ENCODE results near the gene VAV3.

VAV3 gene

DNA sequence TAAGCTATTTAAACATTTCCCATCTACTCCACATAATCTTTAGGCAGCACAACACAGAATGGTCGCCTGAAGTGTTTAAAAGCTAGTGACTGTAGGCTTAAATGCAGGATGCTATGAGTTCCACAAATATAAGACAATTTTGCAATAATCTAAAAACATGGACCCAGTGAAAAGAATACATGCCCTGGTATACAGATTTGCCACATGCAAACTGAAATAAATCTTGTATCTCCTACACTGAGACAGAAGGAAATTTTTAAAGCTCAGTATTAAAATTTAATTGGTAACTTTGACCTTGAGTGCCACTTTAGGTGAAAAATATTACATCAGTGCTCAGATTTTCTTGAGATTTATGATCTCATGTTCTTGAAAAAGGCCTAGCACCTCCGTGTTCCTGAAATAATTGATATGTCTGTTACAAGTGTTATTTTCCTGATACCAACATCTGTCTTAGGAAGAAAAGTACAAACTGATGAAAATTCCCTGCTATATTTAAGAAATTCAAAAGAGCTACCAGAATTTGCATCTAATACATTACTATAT lies 285.5 kb downstream of the VAV3 start:
- H3K4me3 ChIP-seq (replicated peaks; ENCODE audit: low read depth, low read length) = no peak overlapping the region
- no peak for DNase-seq (ENCODE audit: low read depth)
- TF ChIP-seq, protein P1, sequence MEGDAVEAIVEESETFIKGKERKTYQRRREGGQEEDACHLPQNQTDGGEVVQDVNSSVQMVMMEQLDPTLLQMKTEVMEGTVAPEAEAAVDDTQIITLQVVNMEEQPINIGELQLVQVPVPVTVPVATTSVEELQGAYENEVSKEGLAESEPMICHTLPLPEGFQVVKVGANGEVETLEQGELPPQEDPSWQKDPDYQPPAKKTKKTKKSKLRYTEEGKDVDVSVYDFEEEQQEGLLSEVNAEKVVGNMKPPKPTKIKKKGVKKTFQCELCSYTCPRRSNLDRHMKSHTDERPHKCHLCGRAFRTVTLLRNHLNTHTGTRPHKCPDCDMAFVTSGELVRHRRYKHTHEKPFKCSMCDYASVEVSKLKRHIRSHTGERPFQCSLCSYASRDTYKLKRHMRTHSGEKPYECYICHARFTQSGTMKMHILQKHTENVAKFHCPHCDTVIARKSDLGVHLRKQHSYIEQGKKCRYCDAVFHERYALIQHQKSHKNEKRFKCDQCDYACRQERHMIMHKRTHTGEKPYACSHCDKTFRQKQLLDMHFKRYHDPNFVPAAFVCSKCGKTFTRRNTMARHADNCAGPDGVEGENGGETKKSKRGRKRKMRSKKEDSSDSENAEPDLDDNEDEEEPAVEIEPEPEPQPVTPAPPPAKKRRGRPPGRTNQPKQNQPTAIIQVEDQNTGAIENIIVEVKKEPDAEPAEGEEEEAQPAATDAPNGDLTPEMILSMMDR (IDR thresholded peaks at IDR 0.05; ENCODE audit: low read length, missing control alignments) = no peak

DNA sequence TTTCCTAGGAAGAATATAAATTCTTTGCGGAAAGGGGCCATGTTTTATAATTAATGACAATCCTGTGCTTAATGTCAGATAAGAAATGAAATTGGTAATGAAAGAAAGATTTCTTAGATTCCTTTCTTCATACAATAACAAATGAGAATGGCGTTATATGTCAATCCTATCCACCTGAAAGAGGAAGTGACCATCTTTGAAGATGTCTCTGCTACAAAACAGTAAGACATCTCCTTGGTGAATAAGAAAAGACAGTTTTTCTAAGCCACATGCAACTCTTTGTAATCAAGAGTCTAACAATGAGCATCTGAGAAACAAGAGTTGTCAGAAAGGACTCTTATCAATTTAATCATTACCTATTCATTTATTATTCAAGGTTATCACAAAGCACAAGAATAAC lies 286.0 kb downstream of the VAV3 start:
- DNase-seq (ENCODE audit: low read depth) = no peak
- TF ChIP-seq, protein P1 (IDR thresholded peaks at IDR 0.05; ENCODE audit: low read length, missing control alignments) = no peak

DNA sequence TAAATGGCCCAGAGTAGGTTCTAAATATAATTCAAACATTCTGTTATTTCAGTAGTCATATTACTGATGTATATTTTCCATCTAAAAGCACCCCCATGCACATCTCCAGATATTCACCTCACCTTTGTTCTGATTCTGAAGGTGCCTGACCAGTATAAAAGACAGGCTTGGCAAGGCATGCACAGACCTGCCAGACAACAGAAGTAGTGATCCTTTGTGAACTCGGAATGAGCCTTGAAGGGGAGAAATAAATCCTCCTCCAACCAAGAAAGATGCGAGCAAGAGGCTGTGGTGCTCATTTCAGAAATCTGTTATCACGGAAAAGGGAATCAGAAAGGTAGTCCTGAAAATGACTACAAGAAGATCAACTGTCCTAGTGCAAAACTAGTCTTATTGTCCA lies 287.3 kb downstream of the VAV3 start:
- TF ChIP-seq, protein P1 (IDR thresholded peaks at IDR 0.05; ENCODE audit: low read length, missing control alignments) = no peak
- DNase-seq (ENCODE audit: low read depth) = no peak
- no peak overlapping the region for H3K4me3 ChIP-seq (replicated peaks; ENCODE audit: low read depth, low read length)

More for the DNA sequence above, 286.0 kb downstream of the VAV3 start:
- H3K4me3 ChIP-seq (replicated peaks; ENCODE audit: low read depth, low read length) = no peak overlapping the region

DNA sequence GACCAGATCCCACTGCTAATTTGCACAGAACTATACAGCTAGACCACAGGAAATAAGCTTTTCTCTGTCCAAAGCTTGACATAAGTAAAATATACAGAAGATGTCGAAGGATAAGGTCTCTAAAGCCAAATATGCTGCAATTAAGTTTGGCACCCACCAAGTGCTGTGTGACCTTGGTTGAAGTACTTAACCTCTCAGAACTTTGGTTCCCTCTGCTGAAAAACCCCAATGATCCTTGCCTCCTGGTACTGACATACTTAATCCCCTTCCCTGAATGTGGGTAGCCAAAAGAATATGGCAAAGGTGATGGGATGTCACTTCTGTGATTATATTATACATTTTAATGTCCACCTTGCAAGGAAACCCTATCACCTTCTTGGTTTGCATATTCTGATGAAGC lies 290.5 kb downstream of the VAV3 start:
- no peak overlapping the region for H3K4me3 ChIP-seq (replicated peaks; ENCODE audit: low read depth, low read length)
- TF ChIP-seq, protein P1 (IDR thresholded peaks at IDR 0.05; ENCODE audit: low read length, missing control alignments) = no peak
- DNase-seq (ENCODE audit: low read depth) = no peak

DNA sequence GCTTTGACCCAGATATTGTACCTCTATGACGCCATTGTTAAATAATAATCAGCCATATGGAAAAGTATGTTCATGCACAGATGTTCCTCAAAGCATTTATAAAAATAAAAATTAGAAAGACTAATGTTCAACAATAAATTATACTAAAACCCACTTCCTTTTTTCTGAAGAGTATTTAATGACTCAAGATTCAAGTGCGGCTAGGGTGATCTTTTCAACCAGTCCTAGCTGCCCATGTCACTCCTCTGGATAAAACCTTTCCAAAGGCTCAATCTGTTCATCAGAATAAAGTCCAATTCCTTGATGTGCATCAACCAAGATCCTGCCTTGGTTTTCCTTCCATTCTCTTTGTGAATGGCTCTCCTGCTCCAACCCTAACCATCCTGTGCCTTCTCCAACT lies 292.0 kb downstream of the VAV3 start:
- DNase-seq (ENCODE audit: low read depth) = no peak
- no peak overlapping the region for H3K4me3 ChIP-seq (replicated peaks; ENCODE audit: low read depth, low read length)
- TF ChIP-seq, protein P1 (IDR thresholded peaks at IDR 0.05; ENCODE audit: low read length, missing control alignments) = no peak

DNA sequence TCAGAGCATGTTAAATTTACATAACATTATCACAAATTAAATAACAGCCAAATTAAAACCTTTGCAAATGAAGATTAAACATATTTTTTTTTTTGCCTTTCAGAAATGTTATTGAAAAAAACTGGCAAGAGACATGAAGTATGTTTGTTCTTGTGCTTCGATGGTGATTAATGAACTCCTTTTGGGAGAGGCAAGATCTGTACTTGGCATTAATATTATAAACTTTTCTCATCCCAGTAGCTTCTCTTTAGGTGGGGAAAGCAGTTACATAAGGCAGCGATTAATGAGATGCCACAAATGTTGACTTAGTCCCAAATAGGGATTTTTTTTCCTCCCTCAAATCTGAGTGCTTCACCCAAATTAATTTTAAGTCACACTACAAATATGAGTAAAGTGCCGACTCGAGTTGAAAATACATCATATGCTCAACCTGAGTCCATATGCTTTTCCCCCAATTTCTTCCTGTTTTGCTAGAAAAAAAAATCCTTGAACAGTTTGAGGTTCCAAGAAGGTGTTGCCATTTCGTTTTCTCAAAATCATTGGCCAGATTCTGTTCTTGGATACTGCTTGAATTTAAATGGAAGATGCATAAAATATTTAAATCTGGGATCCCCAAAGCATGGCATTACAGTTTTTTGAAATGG lies 294.5 kb downstream of the VAV3 start:
- TF ChIP-seq, protein P1 (IDR thresholded peaks at IDR 0.05; ENCODE audit: low read length, missing control alignments) = no peak
- no peak overlapping the region for H3K4me3 ChIP-seq (replicated peaks; ENCODE audit: low read depth, low read length)
- DNase-seq (ENCODE audit: low read depth) = no peak

DNA sequence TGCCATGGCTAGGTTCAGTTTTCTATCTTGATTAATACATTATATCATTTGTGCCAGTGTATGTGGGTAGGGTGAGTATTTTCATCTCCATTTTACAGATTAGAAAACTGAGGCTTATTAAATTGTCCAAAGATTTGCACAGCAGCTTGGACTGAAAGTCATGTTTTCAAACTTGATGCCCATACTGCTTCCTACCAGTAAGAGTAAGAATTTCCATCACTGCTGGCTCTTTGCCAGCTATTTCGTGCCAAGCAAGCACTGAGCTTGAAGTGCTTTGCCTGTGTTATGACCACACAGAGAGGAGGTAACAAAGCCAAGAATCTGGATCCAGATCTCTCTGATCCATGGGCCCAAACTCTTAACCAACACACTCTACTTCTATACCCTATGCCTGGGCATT lies 295.0 kb downstream of the VAV3 start:
- TF ChIP-seq, protein P1 (IDR thresholded peaks at IDR 0.05; ENCODE audit: low read length, missing control alignments) = no peak
- no peak overlapping the region for H3K4me3 ChIP-seq (replicated peaks; ENCODE audit: low read depth, low read length)
- peak; percentile 37 for DNase-seq (ENCODE audit: low read depth)
